Pulmonary artery endothelial cell (primary cell): Measurements from ENCODE around the gene IDUA. TPM values are rescaled to one million over a fixed set of nuclear protein-coding genes. Genes with fewer than 3 reads are reported as not detected.

ENCODE experiments used
- DNase-seq: peaks from one replicate; pipeline ENCODE4 v3.0.0-alpha.2; 2011; ENCODE audit warnings: low read depth, low spot score
- total RNA-seq: library from RNA; depleted of rRNA; stranded (reverse); fragments of >200 nt; gene quantifications from 2 replicates; pipeline ENCODE4 v1.2.3, GENCODE V29; 2014

IDUA gene
- total RNA-seq, 1 donor from 2014 or later = 11.4 TPM

- no peak for DNase-seq
These were observed 13.9 kb downstream of the IDUA start for GRCh38 chr4:1000686-1001260.

GRCh38 chr4:1001561-1002130 is 14.8 kb downstream of the IDUA start:
- DNase-seq = no peak

- no peak for DNase-seq
These were observed 15.3 kb downstream of the IDUA start for GRCh38 chr4:1002131-1002630.

GRCh38 chr4:1002631-1003251 is 15.9 kb downstream of the IDUA start:
- DNase-seq = no peak

- DNase-seq = no peak
These were observed 16.6 kb downstream of the IDUA start for GRCh38 chr4:1003271-1004070.

GRCh38 chr4:1004071-1004418 is 17.2 kb downstream of the IDUA start:
- no peak for DNase-seq

- no peak for DNase-seq
These were observed 18.0 kb downstream of the IDUA start for GRCh38 chr4:1004557-1005485.

GRCh38 chr4:1006856-1007255 is 20.0 kb downstream of the IDUA start:
- no peak for DNase-seq

GRCh38 chr4:1008840-1009541 is 22.1 kb downstream of the IDUA start:
- no peak for DNase-seq

GRCh38 chr4:1009542-1010394 is 22.9 kb downstream of the IDUA start:
- no peak for DNase-seq

GRCh38 chr4:1010395-1011021 is 23.7 kb downstream of the IDUA start:
- DNase-seq = no peak

- DNase-seq = peak; percentile 20
These were observed 24.3 kb downstream of the IDUA start, which contains the start of gene FGFRL1 for GRCh38 chr4:1011022-1011665. Gene FGFRL1, plus strand, starts transcription at chr4:1011626. Its CDS starts 860 bp downstream, at chr4:1012486.

- DNase-seq = no peak
These were observed 24.8 kb downstream of the IDUA start for GRCh38 chr4:1011666-1012033.

GRCh38 chr4:1012034-1012739 is 25.3 kb downstream of the IDUA start:
- no peak for DNase-seq

- DNase-seq = no peak
These were observed 26.6 kb downstream of the IDUA start for GRCh38 chr4:1013225-1014073.

GRCh38 chr4:1014291-1015167 is 27.7 kb downstream of the IDUA start:
- DNase-seq = no peak
